SK-N-MC (cell line): ENCODE measurements around the gene RRN3.
"Not testable (repeated sequence)": the region's sequence is repeated elsewhere in the genome, so short reads cannot be mapped to it uniquely, and the experiment has no call there.

Experiments used
- EZH2 ChIP-seq: fragments of 200-600 bp; sonication (generic); IDR thresholded peaks from one replicate; pipeline ENCODE4 v1.6.1; 2017; ENCODE audit warnings: antibody characterized with exemption
- POLR2AphosphoS5 ChIP-seq: IDR thresholded peaks from 2 replicates; pipeline ENCODE4 v1.6.1; 2012; ENCODE audit warnings: mild to moderate bottlenecking, low read depth, low read length, borderline replicate concordance

DNA sequence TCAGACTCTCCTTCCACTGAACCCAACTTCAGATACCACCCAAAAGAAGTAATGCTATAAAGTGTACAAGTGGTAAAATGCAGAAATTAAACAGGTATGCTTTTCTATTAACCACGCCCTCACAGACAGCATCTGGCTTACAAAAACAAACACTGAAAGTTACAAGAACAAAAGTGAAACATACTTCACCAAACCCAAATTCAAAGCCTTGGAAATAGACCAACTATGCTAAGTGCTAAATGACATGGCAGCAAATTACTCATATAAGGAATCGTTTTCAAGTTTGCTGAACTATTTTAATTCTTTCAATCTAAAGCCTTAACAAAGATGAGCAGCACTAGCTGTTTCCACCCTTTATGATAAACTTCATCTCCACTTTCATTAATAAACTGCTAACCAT lies 17.9 kb downstream of the RRN3 start:
- TF ChIP-seq POLR2AphosphoS5, EZH2: not testable (repeated sequence)
